OCI-LY1 (cell line): Measurements from ENCODE around the gene CFAP97D2.

ENCODE experiments used
- CTCF ChIP-seq: fragments of 200-600 bp; sonication (generic), shearing (Covaris generic); IDR thresholded peaks from 2 replicates; pipeline ENCODE4 v1.5.1; 2017; ENCODE audit warnings: mild to moderate bottlenecking, antibody characterized with exemption, low read length, moderate library complexity, mixed read lengths
- EZH2 ChIP-seq: fragments of 200-600 bp; sonication (generic), shearing (Covaris generic); IDR thresholded peaks from 2 replicates; pipeline ENCODE4 v1.8.0; 2017; ENCODE audit warnings: borderline replicate concordance, mixed run types, mild to moderate bottlenecking, antibody characterized with exemption, low read length, moderate library complexity, mixed read lengths

DNA sequence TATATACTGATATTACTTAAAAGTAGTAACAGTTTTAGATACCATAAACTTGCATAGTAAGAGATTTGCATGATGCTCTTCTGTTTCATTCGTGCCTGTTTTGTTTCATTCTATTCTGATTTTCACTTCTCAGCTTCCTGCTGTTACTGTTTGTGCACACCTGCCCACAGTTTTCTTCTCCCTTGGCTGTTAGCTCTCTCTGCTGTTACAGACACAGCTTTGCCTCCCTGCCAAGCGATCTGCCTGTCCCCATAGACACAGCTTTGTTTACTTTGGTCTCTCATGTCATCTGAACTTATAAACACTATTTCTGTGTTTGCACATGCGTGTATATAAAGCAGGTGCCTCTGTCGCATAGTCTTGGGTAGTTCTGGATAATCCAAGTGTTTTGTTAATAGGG is 80.9 kb downstream of the CFAP97D2 start:
- TF ChIP-seq CTCF (no peak), EZH2 (no peak)
